ENCODE measurements around the gene GLRX5. TPM values are rescaled to one million over a fixed set of nuclear protein-coding genes. Genes with fewer than 3 reads are reported as not detected.

Gene GLRX5
- polyA plus RNA-seq, 1 experiment = 15.3 TPM

DNA sequence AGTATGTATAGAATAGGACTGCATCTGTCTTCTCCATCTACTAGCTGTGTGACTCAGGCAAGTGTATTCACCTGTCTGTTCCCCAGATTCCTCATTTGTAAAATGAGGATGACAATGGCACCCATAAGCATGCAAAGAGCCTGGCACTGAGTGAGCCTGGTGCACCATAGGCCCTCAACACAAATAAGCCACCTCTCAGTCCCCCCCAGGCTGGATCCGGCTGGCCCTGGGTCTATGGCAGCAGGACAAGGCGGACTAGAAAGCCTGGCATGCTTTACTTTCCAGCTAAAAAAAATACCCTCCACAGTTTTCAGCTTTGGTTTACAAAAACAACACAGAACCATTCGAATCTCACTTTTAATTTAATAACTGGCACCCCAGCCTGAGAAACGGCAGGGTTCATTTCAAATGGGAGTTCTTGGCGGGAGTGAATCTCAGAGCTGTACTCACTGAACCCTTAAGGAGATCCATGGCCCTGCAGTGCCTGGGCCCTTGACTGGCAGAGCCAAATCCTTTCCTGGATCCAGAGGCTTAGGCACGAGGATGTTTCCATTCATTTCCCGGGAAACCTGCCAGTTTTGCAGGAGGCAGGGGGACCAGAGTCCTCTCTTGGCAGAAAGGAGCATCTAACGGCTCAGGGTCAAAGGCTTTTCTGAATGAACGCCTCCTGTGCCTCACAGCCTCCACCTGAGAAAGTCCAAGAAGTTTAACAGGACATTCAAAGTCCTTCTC, 36.1 kb upstream of the GLRX5 start:
- H3K36me3 ChIP-seq (ENCODE audit: control insufficient read depth, insufficient read depth, low read length) = no peaks in the 10 kb centered on the region; the same call in 1 of the 2 replicates
- TF ChIP-seq, protein P1, sequence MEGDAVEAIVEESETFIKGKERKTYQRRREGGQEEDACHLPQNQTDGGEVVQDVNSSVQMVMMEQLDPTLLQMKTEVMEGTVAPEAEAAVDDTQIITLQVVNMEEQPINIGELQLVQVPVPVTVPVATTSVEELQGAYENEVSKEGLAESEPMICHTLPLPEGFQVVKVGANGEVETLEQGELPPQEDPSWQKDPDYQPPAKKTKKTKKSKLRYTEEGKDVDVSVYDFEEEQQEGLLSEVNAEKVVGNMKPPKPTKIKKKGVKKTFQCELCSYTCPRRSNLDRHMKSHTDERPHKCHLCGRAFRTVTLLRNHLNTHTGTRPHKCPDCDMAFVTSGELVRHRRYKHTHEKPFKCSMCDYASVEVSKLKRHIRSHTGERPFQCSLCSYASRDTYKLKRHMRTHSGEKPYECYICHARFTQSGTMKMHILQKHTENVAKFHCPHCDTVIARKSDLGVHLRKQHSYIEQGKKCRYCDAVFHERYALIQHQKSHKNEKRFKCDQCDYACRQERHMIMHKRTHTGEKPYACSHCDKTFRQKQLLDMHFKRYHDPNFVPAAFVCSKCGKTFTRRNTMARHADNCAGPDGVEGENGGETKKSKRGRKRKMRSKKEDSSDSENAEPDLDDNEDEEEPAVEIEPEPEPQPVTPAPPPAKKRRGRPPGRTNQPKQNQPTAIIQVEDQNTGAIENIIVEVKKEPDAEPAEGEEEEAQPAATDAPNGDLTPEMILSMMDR (IDR thresholded peaks at IDR 0.05; ENCODE audit: insufficient read depth, low read depth, low read length) = no peak
- no peak for DNase-seq (ENCODE audit: low read depth)
- ChIA-PET POLR2A (no interaction called here), CTCF (interaction anchor here (0.7 to 1.4 kb wide), 2 partner anchors 10 to 56 kb away, joined by 3 read pairs; no protein-coding TSS in a partner anchor)
- H3K27me3 ChIP-seq (ENCODE audit: control insufficient read depth, insufficient read depth, low read length) = no peaks in the 10 kb centered on the region
- H3K4me3 ChIP-seq (ENCODE audit: low read depth, low read length) = no peak overlapping the region

DNA sequence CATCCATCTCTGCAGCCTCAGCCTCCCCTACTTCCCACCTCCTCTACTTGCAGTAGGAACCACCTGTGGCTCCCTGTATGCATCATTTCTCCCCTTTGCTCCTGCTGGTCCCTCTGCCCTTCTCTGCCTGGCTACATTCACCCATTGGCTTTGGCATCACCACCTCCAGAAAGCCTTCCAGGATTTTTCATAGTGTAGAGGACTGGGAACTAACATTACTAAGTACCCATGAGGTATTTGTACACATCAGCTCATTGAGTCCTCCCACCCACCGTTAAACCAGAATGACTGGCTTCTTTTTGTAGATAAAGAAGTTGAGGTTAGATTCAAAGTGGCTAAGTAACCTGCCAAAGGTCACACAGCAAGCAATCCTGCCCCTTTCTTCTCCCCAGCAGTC, 35.5 kb upstream of the GLRX5 start:
- Histone ChIP-seq H3K4me3 (ENCODE audit: low read depth, low read length) (no peak overlapping the region), H3K36me3 (ENCODE audit: control insufficient read depth, insufficient read depth, low read length) (no peaks in the 10 kb centered on the region; the same call in 1 of the 2 replicates), H3K27me3 (ENCODE audit: control insufficient read depth, insufficient read depth, low read length) (no peaks in the 10 kb centered on the region)
- ChIA-PET POLR2A (no interaction called here), CTCF (interaction anchor here (1.4 kb wide), 1 partner anchor 57 kb away, joined by 3 read pairs; no protein-coding TSS in a partner anchor)
- TF ChIP-seq, protein P1 (IDR thresholded peaks at IDR 0.05; ENCODE audit: insufficient read depth, low read depth, low read length) = no peak
- DNase-seq (ENCODE audit: low read depth) = no peak

DNA sequence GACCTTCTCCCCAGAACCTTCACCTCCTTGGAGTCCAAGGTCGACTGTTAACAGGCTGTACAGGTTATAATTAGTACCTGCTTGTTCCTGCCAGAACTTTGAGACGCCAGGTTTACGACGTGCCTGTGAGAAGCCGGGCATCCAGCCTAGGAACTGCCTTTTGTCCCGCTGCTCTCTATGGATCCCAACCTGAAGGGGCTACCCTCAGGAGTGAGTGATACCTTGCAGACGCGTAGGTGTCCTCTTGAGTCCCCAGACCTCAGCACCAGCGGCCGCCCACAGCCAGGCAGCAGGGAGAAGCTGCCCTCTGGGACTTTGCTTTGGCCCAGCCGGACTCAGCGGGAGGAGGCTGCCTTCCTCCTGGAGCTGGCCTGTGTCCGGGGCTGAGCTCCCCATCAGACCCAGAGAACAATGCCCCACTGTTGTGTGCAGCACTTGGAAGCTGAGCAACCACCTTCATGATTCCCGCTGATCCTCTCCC, 34.6 kb upstream of the GLRX5 start:
- Histone ChIP-seq H3K4me3 (ENCODE audit: low read depth, low read length) (no peak overlapping the region), H3K36me3 (ENCODE audit: control insufficient read depth, insufficient read depth, low read length) (no peaks in the 10 kb centered on the region), H3K27me3 (ENCODE audit: control insufficient read depth, insufficient read depth, low read length) (no peaks in the 10 kb centered on the region)
- DNase-seq (ENCODE audit: low read depth) = no peak
- CTCF ChIA-PET = interaction anchor here (0.7 to 1.8 kb wide), 7 partner anchors 9 to 58 kb away, joined by 3 to 6 read pairs (median 4); no protein-coding TSS in a partner anchor
- TF ChIP-seq, protein P1 (IDR thresholded peaks at IDR 0.05; ENCODE audit: insufficient read depth, low read depth, low read length) = no peak
- POLR2A ChIA-PET = no interaction called here

DNA sequence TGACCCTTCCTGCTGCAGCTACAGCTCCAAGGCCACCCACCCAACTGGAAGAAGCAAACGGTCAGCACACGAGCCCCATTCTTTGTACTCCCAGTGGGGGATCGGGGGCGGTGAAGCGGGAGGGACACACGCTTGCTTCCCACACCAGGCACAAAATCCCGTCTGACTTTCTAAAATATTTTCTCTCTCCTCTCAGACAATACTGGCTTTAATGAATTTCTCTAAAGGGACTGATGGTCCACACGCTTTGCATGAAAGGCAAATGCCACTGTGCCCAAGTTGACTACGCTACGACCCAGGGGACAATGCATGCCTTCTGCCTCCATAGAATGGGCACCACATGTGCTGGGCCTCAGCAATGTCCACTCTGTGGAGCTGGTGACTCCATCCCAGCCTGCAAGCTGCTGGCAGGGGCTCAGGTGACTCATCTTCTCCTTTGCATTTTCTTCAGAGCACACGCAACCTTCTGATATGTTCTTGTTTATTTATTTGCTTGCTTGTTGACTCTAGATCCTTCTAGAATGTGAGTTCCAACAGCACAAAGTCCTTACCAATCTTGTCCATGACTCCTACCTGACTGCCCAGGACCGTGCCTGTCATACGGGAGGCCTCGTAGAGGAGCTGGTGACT, 34.0 kb upstream of the GLRX5 start:
- POLR2A ChIA-PET = no interaction called here
- Histone ChIP-seq H3K36me3 (ENCODE audit: control insufficient read depth, insufficient read depth, low read length) (no peaks in the 10 kb centered on the region), H3K27me3 (ENCODE audit: control insufficient read depth, insufficient read depth, low read length) (no peaks in the 10 kb centered on the region), H3K4me3 (ENCODE audit: low read depth, low read length) (no peak overlapping the region)
- peak; percentile 50 for DNase-seq (ENCODE audit: low read depth)
- CTCF ChIA-PET = interaction anchor here (0.7 to 1.8 kb wide), 6 partner anchors 10 to 58 kb away, joined by 3 to 6 read pairs (median 4); no protein-coding TSS in a partner anchor
- TF ChIP-seq, protein P1 (IDR thresholded peaks at IDR 0.05; ENCODE audit: insufficient read depth, low read depth, low read length) = no peak

DNA sequence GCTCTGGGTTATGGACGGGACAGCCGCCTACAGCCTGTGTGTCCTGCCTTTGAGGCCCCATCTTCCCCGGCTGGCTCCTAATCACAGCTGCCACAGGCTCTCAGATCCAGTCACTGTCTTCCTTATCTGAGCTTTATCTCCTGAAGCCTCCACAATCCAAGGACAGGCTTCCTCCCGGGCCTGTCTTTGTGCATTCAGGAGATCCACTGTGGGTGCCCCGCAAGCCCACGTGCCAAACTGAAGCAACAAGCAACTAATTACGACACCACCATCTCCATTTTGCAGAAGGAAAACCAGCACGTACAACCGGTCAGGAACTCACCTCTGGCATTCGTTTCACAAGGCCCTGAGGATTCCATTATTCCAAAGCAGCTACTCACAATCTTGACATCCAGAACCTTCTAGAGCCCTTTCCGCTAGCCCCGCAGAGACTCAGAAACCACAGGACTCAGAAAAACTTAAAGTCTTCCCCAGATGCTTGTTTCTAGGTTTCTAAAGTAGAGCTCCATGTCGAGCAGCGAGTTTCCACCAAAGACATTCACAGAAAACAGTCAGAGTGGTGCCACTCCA, 32.4 kb upstream of the GLRX5 start:
- ChIA-PET POLR2A (no interaction called here), CTCF (interaction anchor here (0.8 to 0.9 kb wide), 2 partner anchors 60 to 662 kb away, joined by 3 to 4 read pairs; no protein-coding TSS in a partner anchor)
- Histone ChIP-seq H3K27me3 (ENCODE audit: control insufficient read depth, insufficient read depth, low read length) (no peaks in the 10 kb centered on the region), H3K36me3 (ENCODE audit: control insufficient read depth, insufficient read depth, low read length) (no peaks in the 10 kb centered on the region), H3K4me3 (ENCODE audit: low read depth, low read length) (no peak overlapping the region)
- DNase-seq (ENCODE audit: low read depth) = no peak
- TF ChIP-seq, protein P1 (IDR thresholded peaks at IDR 0.05; ENCODE audit: insufficient read depth, low read depth, low read length) = no peak
